PC-9 (cell line): ENCODE data around the gene LRRC23. TPM values are rescaled to one million over a fixed set of nuclear protein-coding genes. Genes with fewer than 3 reads are reported as not detected.
"Not testable (repeated sequence)": the region's sequence is repeated elsewhere in the genome, so short reads cannot be mapped to it uniquely, and the experiment has no call there.

Experiments
- BruUV-seq: library from RNA; stranded (reverse); fragments of 400-500 nt; replicated peaks from 2 replicates; lab custom pipeline; 2021; lab: Mats Ljungman, UMichigan
- CTCF ChIA-PET: fragments of 300-600 bp; sonication (Branson Sonifier 250); formaldehyde crosslinking; loops from one replicate; lab custom pipeline; 2022; ENCODE audit warnings: antibody characterized with exemption; lab: Charles Lee
- POLR2A ChIA-PET: fragments of 300-600 bp; sonication (Branson Sonifier 250); formaldehyde crosslinking; loops from one replicate; lab custom pipeline; 2022; ENCODE audit warnings: antibody characterized with exemption; ENCODE audit not compliant: unreplicated experiment; lab: Charles Lee
- DNase-seq, 2 experiments: peaks; one replicate each; pipeline versions ENCODE4 v3.0.0 to v3.0.0-alpha.2; 2015 to 2022; ENCODE audit warnings: mixed read lengths in 1 of 2
- H2AFZ ChIP-seq: fragments of 200-600 bp; sonication (generic); 2 replicates; pipeline ENCODE4 v1.8.1; 2017; ENCODE audit warnings: antibody characterized with exemption
- H3F3A ChIP-seq: fragments of 200-600 bp; sonication (generic); 2 replicates; pipeline ENCODE4 v1.8.1; 2017; ENCODE audit warnings: antibody characterized with exemption, mild to moderate bottlenecking, low read depth; ENCODE audit not compliant: insufficient read depth
- H3K27ac ChIP-seq: fragments of 200-600 bp; sonication (generic); 2 replicates; pipeline ENCODE4 v1.6.1; 2016; ENCODE audit warnings: mixed run types
- H3K27me3 ChIP-seq: fragments of 200-600 bp; sonication (generic); 2 replicates; pipeline ENCODE4 v1.6.1; 2016; ENCODE audit warnings: low read depth, mixed run types; ENCODE audit not compliant: insufficient read depth
- H3K36me3 ChIP-seq: fragments of 200-600 bp; sonication (generic); 2 replicates; pipeline ENCODE4 v1.6.1; 2016; ENCODE audit warnings: low read depth, mixed run types
- H3K4me1 ChIP-seq: fragments of 200-600 bp; sonication (generic); replicated peaks from 2 replicates; pipeline ENCODE4 v1.6.1; 2016; ENCODE audit warnings: mixed run types; ENCODE audit not compliant: insufficient read depth
- H3K4me2 ChIP-seq: fragments of 200-600 bp; sonication (generic); 2 replicates; pipeline ENCODE4 v1.6.1; 2017; ENCODE audit warnings: mixed run types
- H3K4me3 ChIP-seq: fragments of 200-600 bp; sonication (generic); 2 replicates; pipeline ENCODE4 v1.6.1; 2016; ENCODE audit warnings: mixed run types
- H3K79me2 ChIP-seq: fragments of 200-600 bp; sonication (generic); 2 replicates; pipeline ENCODE4 v1.6.1; 2017; ENCODE audit warnings: low read depth, mixed run types
- H3K9me2 ChIP-seq: fragments of 200-600 bp; sonication (generic); 2 replicates; pipeline ENCODE4 v1.8.1; 2017; ENCODE audit warnings: mild to moderate bottlenecking; ENCODE audit not compliant: insufficient read depth
- H3K9me3 ChIP-seq: fragments of 200-600 bp; sonication (generic); 2 replicates; pipeline ENCODE4 v1.8.1; 2016; ENCODE audit warnings: low read depth; ENCODE audit not compliant: insufficient read depth
- H4K20me1 ChIP-seq: fragments of 200-600 bp; sonication (generic); 2 replicates; pipeline ENCODE4 v1.8.1; 2017; ENCODE audit not compliant: insufficient read depth
- EZH2 ChIP-seq: fragments of 200-600 bp; sonication (generic); IDR thresholded peaks from 2 replicates; pipeline ENCODE4 v1.8.0; 2017; ENCODE audit warnings: antibody characterized with exemption, low read depth
- intact Hi-C: fragments of 100-400 bp; cut with micrococcal nuclease; formaldehyde crosslinking; loops from one replicate; pipeline ENCODE4 v1.10.0; 2022; ENCODE audit not compliant: unreplicated experiment
- total RNA-seq: library from RNA; stranded (reverse); gene quantifications from 2 replicates; pipeline ENCODE4 v1.2.3, GENCODE V29; 2021
- TF ChIP-seq, protein P1 (sequence below): fragments of 200-600 bp; sonication (generic); conservative IDR thresholded peaks from 2 replicates; pipeline ENCODE4 v1.6.1; 2017; ENCODE audit warnings: mixed run types, antibody characterized with exemption, mild to moderate bottlenecking, moderate library complexity

LRRC23 gene
- total RNA-seq, 1 experiment from 2014 or later: 29.3 TPM

DNA sequence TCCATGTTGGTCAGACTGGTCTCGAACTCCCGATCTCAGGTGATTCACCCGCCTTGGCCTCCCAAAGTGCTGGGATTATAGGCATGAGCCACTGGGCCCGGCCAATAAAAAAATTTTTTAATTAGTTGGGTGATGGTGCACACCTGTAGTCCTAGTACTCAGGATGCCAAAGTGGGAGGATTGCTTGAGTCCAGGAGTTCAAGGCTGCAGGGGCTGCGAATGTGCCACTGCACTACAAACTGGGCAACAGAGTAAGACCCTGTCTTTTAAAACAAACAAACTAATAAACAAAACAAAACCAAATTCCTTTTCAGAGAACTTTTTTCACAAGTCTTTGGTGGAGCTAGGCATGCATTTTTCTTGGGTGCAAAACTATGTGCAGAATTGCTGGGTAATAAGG, 21.4 kb upstream of the LRRC23 start:
- Histone ChIP-seq H3K4me2 (no peak overlapping the region), H3K4me3 (no peak overlapping the region), H3F3A (no peaks in the 10 kb centered on the region; the same call in 1 of the 2 replicates), H2AFZ (no peak overlapping the region), H3K27ac (no peak overlapping the region), H3K79me2 (no peaks in the 10 kb centered on the region), H3K9me3 (no peaks in the 10 kb centered on the region), H3K27me3 (no peaks in the 10 kb centered on the region), H3K4me1 (0 out of 2 replicates have a peak, but pooled peaks cover 5% of the 10 kb centered on the region), H3K9me2 (no peaks in the 10 kb centered on the region), H3K36me3 (no peaks in the 10 kb centered on the region), H4K20me1 (no peaks in the 10 kb centered on the region)
- intact Hi-C loops: no loop called here
- TF ChIP-seq, protein P1, sequence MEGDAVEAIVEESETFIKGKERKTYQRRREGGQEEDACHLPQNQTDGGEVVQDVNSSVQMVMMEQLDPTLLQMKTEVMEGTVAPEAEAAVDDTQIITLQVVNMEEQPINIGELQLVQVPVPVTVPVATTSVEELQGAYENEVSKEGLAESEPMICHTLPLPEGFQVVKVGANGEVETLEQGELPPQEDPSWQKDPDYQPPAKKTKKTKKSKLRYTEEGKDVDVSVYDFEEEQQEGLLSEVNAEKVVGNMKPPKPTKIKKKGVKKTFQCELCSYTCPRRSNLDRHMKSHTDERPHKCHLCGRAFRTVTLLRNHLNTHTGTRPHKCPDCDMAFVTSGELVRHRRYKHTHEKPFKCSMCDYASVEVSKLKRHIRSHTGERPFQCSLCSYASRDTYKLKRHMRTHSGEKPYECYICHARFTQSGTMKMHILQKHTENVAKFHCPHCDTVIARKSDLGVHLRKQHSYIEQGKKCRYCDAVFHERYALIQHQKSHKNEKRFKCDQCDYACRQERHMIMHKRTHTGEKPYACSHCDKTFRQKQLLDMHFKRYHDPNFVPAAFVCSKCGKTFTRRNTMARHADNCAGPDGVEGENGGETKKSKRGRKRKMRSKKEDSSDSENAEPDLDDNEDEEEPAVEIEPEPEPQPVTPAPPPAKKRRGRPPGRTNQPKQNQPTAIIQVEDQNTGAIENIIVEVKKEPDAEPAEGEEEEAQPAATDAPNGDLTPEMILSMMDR: no peak
- TF ChIP-seq EZH2: no peak
- ChIA-PET CTCF (interaction anchor here (0.6 kb wide), 1 partner anchor 147 kb away, joined by 5 read pairs; no protein-coding TSS in a partner anchor), POLR2A (no interaction called here)
- no peak for DNase-seq
- BruUV-seq: no TSS peak

DNA sequence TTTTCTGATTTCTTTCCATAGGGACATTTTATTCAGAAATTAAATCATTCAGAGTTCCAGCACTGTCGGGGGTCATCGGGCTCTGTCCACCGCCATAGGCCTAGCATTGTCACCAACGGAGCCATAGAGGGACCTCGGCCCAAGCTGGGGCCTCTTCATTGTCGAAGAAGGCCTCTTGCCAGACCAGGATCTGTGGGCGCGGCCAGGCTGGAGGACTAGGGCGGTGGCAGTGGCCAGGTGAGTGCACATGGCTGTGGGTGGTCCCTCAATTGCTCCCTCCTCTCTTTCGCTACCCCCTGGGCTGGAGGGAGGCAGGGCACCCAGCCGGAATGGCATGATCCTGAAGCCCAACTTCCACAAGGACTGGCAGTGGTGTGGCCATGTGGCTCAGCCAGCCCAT, 20.9 kb upstream of the LRRC23 start:
- no peak overlapping the region for H3K27ac ChIP-seq
- no peaks in the 10 kb centered on the region for H4K20me1 ChIP-seq
- BruUV-seq: no TSS peak
- DNase-seq: no peak
- intact Hi-C loops: no loop called here
- 0 out of 2 replicates have a peak, but pooled peaks cover 5% of the 10 kb centered on the region for H3K4me1 ChIP-seq
- H3K9me2 ChIP-seq: no peaks in the 10 kb centered on the region
- no peaks in the 10 kb centered on the region for H3K9me3 ChIP-seq
- H2AFZ ChIP-seq: no peak overlapping the region
- H3F3A ChIP-seq: peaks cover 4% of the 10 kb centered on the region; the same call in 1 of the 2 replicates
- H3K27me3 ChIP-seq: no peaks in the 10 kb centered on the region
- H3K4me2 ChIP-seq: no peak overlapping the region
- no peak for TF ChIP-seq EZH2
- TF ChIP-seq, protein P1: no peak
- ChIA-PET POLR2A (no interaction called here), CTCF (interaction anchor here (0.6 kb wide), 1 partner anchor 147 kb away, joined by 5 read pairs; no protein-coding TSS in a partner anchor)
- H3K4me3 ChIP-seq: no peak overlapping the region
- no peaks in the 10 kb centered on the region for H3K79me2 ChIP-seq
- H3K36me3 ChIP-seq: no peaks in the 10 kb centered on the region

DNA sequence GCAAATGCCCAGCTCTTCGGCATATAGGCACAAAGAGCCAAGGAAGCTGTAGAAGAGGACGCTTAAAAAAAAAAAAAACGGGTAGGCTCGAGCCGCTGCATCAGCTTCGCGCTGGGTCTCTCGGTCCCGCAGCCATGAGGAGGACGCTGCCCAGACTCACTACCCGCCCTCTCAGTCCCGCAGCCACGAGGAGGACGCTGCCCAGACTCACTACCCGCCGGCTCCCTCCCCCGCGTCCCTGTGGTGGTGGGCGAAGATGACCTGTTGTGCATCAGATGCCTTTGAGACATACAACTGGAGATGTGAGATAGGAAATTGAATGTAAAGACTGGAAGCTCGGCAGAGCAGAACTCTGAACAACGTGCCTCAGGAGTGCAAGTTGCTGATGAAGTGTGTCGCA, 20.1 kb upstream of the LRRC23 start:
- H3K79me2 ChIP-seq: no peaks in the 10 kb centered on the region
- POLR2A ChIA-PET: interaction anchor here (0.7 kb wide), 1 partner anchor 305 kb away, joined by 25 read pairs; no protein-coding TSS in a partner anchor
- no peak overlapping the region for H2AFZ ChIP-seq
- H3K4me1 ChIP-seq: 0 out of 2 replicates have a peak, but pooled peaks cover 5% of the 10 kb centered on the region
- H3K27me3 ChIP-seq: no peaks in the 10 kb centered on the region
- BruUV-seq: no TSS peak
- no peaks in the 10 kb centered on the region for H3K9me2 ChIP-seq
- H4K20me1 ChIP-seq: no peaks in the 10 kb centered on the region
- no peaks in the 10 kb centered on the region for H3K9me3 ChIP-seq
- H3K36me3 ChIP-seq: no peaks in the 10 kb centered on the region
- intact Hi-C loops: no loop called here
- no peak for DNase-seq
- CTCF ChIA-PET: no interaction called here
- no peak overlapping the region for H3K4me3 ChIP-seq
- H3K27ac ChIP-seq: no peak overlapping the region
- peaks cover 7% of the 10 kb centered on the region; the same call in 1 of the 2 replicates for H3F3A ChIP-seq
- TF ChIP-seq, protein P1: no peak
- TF ChIP-seq EZH2: no peak
- no peak overlapping the region for H3K4me2 ChIP-seq

DNA sequence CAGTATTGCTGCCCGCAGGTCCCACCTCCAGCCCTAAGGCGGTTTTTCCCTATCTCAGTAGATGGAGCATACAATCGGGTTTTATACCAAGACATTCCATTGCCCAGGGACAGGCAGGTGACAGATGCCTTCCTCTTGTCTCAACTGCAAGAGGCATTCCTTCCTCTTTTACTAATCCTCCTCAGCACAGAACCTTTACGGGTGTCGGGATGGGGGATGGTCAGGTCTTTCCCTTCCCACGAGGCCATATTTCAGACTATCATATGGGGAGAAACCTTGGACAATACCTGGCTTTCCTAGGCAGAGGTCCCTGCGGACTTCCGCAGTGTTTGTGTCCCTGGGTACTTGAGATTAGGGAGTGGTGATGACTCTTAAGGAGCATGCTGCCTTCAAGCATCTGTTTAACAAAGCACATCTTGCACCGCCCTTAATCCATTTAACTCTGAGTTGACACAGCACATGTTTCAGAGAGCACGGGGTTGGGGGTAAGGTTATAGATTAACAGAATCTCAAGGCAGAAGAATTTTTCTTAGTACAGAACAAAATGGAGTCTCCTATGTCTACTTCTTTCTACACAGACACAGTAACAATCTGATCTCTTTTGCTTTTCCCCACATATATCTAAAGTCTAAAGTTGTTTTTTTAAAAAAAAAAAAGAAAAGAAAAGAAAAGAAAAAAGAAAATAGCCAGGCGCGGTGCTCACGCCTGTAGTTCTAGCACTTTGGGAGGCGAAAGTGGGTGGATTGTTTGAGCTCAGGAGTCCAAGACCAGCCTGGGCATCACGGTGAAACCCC, 18.2 kb upstream of the LRRC23 start:
- H3K27me3 ChIP-seq, intact Hi-C loops, H3K27ac ChIP-seq, BruUV-seq, H4K20me1 ChIP-seq, H3K36me3 ChIP-seq, POLR2A ChIA-PET, H3K79me2 ChIP-seq, H3K9me3 ChIP-seq, H3K4me3 ChIP-seq, H2AFZ ChIP-seq, H3K4me2 ChIP-seq, H3K9me2 ChIP-seq, H3K4me1 ChIP-seq: not testable (repeated sequence)
- H3F3A ChIP-seq: peaks cover 12% of the 10 kb centered on the region; the same call in 1 of the 2 replicates
- CTCF ChIA-PET: interaction anchor here (0.6 to 1.1 kb wide), 4 partner anchors 17 to 705 kb away, joined by 3 to 8 read pairs (median 4); no protein-coding TSS in a partner anchor
- DNase-seq: peak in 1 of 2 experiments; percentile 44
